AG04450 (cell line): ENCODE measurements around the gene NPRL2. TPM values are rescaled to one million over a fixed set of nuclear protein-coding genes. Genes with fewer than 3 reads are reported as not detected.
"Not testable (repeated sequence)": the region's sequence is repeated elsewhere in the genome, so short reads cannot be mapped to it uniquely, and the experiment has no call there.

ENCODE experiments used
- CTCF ChIA-PET: fragments of 300-600, 350-600 bp; formaldehyde crosslinking; extraction: SDS; loops from one replicate; lab custom pipeline; 2022; ENCODE audit warnings: antibody characterized with exemption, inconsistent platforms; lab: Charles Lee
- POLR2A ChIA-PET: fragments of 350-600 bp; formaldehyde crosslinking; extraction: SDS; loops from one replicate; lab custom pipeline; 2021; ENCODE audit warnings: antibody characterized with exemption, inconsistent platforms; lab: Yijun Ruan, JAX
- DNase-seq: peaks from one replicate; pipeline ENCODE4 v3.0.0-alpha.2; 2011; ENCODE audit warnings: low read depth, low spot score
- H3K27ac ChIP-seq: one replicate; pipeline ENCODE4 v1.5.1; 2012; ENCODE audit warnings: low read depth, low read length, control low read depth
- H3K27me3 ChIP-seq: one replicate; pipeline ENCODE4 v1.6.0; 2012; ENCODE audit warnings: low read length; ENCODE audit not compliant: control insufficient read depth, insufficient read depth
- H3K4me3 ChIP-seq: 2 replicates; pipeline ENCODE4 v1.5.1; 2011; ENCODE audit warnings: mild to moderate bottlenecking, low read depth, low read length, control low read depth
- H3K9me3 ChIP-seq: 2 replicates; pipeline ENCODE4 v1.5.1; 2012; ENCODE audit warnings: low read length; ENCODE audit not compliant: control insufficient read depth, insufficient read depth
- polyA plus RNA-seq: library from polyadenylated mRNA; depleted of rRNA; stranded (reverse); fragments of >200 nt; gene quantifications from 2 replicates; pipeline ENCODE4 v1.2.3, GENCODE V29; 2011
- TF ChIP-seq, protein P1 (sequence below): IDR thresholded peaks from 2 replicates; pipeline ENCODE4 v1.5.1; 2011; ENCODE audit warnings: low read depth, low read length, control low read depth, inconsistent platforms

The NPRL2 gene
- polyA plus RNA-seq, 1 experiment = 25.6 TPM

DNA sequence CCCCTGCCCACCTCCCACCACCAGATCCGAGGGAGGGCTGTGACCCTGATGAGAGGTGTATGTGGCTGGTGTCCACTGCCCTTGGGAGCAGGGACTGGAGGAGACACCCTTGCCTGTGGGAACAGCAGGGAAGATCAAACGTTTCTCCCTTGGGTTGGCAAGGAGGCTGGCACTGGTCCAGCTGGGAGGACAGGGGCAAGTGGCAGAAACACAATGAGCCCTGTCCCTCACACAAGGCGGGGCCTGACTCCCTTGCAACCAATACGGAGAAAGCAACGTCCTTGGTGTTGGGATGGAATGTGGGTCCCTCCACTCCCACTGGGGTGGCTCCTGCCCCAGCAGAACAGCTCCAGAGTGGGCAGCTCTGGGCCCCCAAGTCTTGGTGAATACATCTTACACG lies 33.3 kb downstream of the NPRL2 start:
- ChIA-PET CTCF (no interaction called here), POLR2A (no interaction called here)
- no peaks in the 10 kb centered on the region; the same call in 1 of the 2 replicates for H3K9me3 ChIP-seq
- TF ChIP-seq, protein P1, sequence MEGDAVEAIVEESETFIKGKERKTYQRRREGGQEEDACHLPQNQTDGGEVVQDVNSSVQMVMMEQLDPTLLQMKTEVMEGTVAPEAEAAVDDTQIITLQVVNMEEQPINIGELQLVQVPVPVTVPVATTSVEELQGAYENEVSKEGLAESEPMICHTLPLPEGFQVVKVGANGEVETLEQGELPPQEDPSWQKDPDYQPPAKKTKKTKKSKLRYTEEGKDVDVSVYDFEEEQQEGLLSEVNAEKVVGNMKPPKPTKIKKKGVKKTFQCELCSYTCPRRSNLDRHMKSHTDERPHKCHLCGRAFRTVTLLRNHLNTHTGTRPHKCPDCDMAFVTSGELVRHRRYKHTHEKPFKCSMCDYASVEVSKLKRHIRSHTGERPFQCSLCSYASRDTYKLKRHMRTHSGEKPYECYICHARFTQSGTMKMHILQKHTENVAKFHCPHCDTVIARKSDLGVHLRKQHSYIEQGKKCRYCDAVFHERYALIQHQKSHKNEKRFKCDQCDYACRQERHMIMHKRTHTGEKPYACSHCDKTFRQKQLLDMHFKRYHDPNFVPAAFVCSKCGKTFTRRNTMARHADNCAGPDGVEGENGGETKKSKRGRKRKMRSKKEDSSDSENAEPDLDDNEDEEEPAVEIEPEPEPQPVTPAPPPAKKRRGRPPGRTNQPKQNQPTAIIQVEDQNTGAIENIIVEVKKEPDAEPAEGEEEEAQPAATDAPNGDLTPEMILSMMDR = no peak
- no peak overlapping the region for H3K4me3 ChIP-seq
- DNase-seq = no peak
- no peaks in the 10 kb centered on the region for H3K27me3 ChIP-seq
- H3K27ac ChIP-seq = no peak overlapping the region

DNA sequence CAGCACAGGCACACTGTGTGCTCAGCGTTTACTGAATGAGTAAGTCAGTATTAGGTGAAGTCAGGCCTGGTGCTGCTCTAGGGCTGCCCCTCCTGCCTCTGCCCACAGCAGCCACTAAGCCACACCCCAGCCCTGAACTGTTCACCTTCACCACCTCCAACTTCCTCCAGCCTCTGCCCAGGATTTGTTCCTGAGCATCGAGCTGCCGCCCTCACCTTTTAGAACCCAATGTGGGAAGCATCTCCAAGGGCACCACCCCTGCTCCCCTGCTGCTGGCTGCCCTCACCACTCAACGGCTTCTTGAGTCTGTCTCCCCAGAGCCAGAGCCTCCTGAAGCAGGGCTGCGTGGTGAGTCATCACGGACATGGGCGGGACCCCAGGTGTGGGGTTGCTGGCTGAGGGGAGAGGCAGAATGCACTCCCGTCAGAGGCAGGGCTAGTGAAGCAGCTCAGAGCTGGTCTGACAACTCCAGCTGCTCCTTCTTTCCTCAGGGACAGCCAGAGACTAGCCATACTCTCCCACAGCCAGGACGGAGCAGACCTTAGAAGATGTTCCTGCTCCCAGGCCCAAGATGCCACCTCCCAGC lies 33.8 kb downstream of the NPRL2 start:
- H3K9me3 ChIP-seq = no peaks in the 10 kb centered on the region; the same call in 1 of the 2 replicates
- H3K27me3 ChIP-seq = no peaks in the 10 kb centered on the region
- POLR2A ChIA-PET = no interaction called here
- TF ChIP-seq, protein P1 = no peak
- H3K27ac ChIP-seq = no peak overlapping the region
- H3K4me3 ChIP-seq = no peak overlapping the region
- CTCF ChIA-PET = no interaction called here
- no peak for DNase-seq

DNA sequence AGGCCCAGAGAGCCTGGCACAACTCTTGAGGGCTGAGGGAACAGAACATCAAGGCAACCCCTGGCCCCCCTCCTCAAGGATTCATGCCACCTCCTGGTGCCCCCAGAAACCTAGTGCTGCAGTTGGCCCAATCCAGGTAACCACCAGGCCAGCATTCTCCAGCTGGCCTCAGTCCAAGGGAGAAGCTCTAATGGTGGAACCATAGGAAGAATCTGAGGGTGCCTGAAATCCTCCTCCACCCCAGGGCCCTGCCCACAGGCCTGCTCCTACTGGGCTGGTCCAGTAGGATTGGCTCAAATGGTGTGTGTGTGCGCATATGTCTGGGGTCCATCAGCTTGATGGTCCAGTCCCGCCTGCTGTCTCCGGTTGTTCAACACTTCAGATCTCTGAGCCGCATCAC lies 35.8 kb downstream of the NPRL2 start:
- H3K27ac ChIP-seq = no peak overlapping the region
- TF ChIP-seq, protein P1 = no peak
- H3K27me3 ChIP-seq = no peaks in the 10 kb centered on the region
- no peak overlapping the region for H3K4me3 ChIP-seq
- DNase-seq = no peak
- CTCF ChIA-PET = interaction anchor here (0.7 kb wide), 1 partner anchor 10 kb away, joined by 5 read pairs; no protein-coding TSS in a partner anchor
- POLR2A ChIA-PET = interaction anchor here (0.8 to 0.9 kb wide), 2 partner anchors 13 to 15 kb away, joined by 4 read pairs; partner anchors contain the start of genes HYAL3, NAA80 and TUSC2
- no peaks in the 10 kb centered on the region; the same call in 1 of the 2 replicates for H3K9me3 ChIP-seq

DNA sequence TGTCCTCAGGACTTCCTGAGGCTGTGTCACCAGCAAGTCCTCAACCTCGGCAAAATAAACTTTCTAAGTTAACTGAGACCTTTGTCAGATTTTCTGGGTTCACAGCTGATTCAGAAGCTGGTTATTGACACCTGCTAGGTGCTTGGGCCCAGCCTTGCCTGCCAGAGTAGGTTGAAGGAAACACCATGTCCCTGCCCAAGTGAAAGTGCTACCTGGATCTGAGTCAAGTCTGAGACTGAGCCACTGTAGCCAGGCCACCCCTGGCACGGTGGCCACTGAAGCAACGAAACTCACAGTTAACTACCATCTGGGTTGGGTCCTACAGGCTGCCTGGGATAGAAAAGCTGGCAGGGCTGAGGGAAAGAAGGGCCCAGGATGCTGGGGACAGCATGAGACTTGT lies 36.2 kb downstream of the NPRL2 start:
- ChIA-PET CTCF (no interaction called here), POLR2A (interaction anchor here (0.8 kb wide), 1 partner anchor 14 kb away, joined by 4 read pairs; the partner anchor contains the start of gene TUSC2)
- H3K27ac ChIP-seq = no peak overlapping the region
- no peak for DNase-seq
- TF ChIP-seq, protein P1 = no peak
- H3K27me3 ChIP-seq = no peaks in the 10 kb centered on the region
- H3K4me3 ChIP-seq = no peak overlapping the region
- H3K9me3 ChIP-seq = peaks cover 3% of the 10 kb centered on the region

DNA sequence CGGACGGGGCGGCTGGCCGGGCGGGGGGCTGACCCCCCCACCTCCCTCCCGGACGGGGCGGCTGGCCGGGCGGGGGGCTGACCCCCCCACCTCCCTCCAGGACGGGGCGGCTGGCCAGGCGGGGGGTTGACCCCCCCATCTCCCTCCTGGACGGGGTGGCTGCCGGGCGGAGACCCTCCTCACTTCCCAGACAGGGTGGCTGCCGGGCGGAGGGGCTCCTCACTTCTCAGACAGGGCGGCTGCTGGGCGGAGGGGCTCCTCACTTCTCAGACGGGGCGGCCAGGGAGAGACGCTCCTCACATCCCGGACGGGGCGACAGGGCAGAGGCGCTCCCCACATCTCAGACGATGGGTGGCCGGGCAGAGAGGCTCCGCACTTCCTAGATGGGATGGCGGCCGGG lies 38.5 kb downstream of the NPRL2 start:
- H3K9me3 ChIP-seq = peaks cover 26% of the 10 kb centered on the region
- POLR2A ChIA-PET, H3K27ac ChIP-seq, H3K27me3 ChIP-seq, CTCF ChIA-PET, H3K4me3 ChIP-seq, DNase-seq: not testable (repeated sequence)
